ENCODE data around the gene HTR1D. TPM values are rescaled to one million over a fixed set of nuclear protein-coding genes. Genes with fewer than 3 reads are reported as not detected.
A peak's percentile ranks its signal among the peaks of the same experiment; 100 is the strongest.
"Not testable (repeated sequence)": the region's sequence is repeated elsewhere in the genome, so short reads cannot be mapped to it uniquely, and the experiment has no call there.

Gene HTR1D
- total RNA-seq, 3 donors from 2014 or later = not detected

DNA sequence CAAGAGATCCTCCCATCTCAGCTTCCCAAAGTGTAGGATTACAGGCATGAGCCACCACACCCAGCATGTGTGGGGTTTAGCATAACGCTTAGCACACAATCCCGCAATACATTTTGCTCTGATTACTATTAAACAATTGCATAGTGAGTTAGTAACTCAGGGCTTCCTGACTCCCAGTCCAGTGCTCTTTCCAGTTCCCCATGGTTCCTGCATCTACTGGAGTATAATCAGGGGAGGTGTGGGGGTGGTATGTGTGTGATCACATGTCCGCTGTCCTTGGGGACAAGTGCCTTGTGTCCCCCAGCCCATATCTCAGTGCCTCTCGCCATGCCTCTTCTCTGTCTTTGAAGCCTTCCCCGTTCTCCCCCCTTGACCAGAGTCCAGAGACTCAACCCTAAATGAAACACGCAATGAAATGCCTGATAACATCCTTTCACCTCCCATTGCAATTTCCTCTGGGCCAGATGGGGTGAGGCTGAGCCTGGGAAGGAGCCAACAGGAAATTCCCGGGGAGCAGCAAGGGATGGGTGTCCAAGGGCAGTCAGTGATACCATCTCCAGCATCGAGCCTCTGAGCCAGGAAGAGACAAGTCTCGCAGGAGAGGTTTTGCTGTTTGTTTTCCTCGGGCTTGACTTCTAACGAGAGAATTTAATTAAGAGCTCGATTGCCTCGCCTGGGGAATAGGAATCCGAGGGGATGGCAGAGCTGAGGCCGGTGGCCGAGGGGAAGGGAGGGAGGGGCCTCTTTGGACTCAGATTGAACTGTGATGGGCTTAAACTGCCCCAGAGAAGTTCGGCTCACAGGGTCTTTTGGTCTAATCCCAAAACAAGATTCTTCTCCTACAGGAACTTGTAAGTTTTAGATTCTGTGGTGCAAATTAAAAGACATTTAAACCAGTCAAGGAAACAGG is 7.7 kb upstream of the HTR1D start:
- ATAC-seq = no peak
- Mint-ChIP-seq H3K4me1 (ENCODE audit: low read depth) (no peaks in the 10 kb centered on the region), H3K27me3 (ENCODE audit: low read depth) (peaks cover 21% of the 10 kb centered on the region), H3K9me3 (peaks cover 4% of the 10 kb centered on the region), H3K36me3 (ENCODE audit: insufficient read depth) (no peaks in the 10 kb centered on the region), H3K4me3 (no peak overlapping the region)
- no peak for DNase-seq

DNA sequence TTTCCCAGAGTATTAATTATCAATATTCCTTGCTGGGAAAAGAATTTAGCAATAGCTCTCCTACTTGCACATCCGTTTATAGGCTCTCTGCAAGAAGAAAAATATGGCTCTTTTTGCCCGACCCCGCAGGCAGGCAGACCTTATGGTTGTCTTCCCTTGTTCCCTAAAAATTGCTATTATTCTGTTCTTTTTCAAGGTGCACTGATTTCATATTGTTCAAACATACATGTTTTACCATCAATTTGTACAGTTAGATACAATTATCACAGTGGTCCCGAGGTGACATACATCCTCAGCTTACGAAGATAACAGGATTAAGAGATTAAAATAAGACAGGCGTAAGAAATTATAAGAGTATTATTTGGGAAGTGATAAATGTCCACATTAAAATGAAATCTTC is 6.7 kb upstream of the HTR1D start:
- H3K4me1 Mint-ChIP-seq (ENCODE audit: low read depth); DNase-seq; H3K36me3 Mint-ChIP-seq (ENCODE audit: insufficient read depth); H3K4me3 Mint-ChIP-seq; ATAC-seq; H3K9me3 Mint-ChIP-seq: not testable (repeated sequence)
- peaks cover 26% of the 10 kb centered on the region for H3K27me3 Mint-ChIP-seq (ENCODE audit: low read depth)

DNA sequence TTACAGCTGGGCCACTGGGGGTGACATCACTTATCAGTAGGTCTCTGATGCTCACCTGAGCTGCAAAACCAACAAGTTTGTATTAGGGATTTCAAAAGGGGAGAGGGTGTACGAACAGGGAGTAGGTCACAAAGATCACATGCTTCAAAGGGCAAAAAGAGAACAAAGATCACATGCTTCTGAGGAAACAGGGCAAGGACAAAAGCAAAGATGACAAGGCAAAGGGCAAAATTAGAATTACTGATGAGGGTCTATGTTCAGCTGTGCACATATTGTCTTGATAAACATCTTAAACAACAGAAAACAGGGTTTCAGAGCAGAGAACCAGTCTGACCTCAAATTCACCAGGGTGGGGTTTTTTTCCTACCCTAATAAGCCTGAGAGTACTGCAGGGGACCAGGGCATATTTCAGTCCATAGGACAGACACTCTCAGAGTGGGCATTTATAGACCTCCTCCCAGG is 6.2 kb upstream of the HTR1D start:
- H3K9me3 Mint-ChIP-seq; DNase-seq; ATAC-seq; H3K36me3 Mint-ChIP-seq (ENCODE audit: insufficient read depth); H3K4me3 Mint-ChIP-seq; H3K4me1 Mint-ChIP-seq (ENCODE audit: low read depth): not testable (repeated sequence)
- peaks cover 31% of the 10 kb centered on the region for H3K27me3 Mint-ChIP-seq (ENCODE audit: low read depth)

DNA sequence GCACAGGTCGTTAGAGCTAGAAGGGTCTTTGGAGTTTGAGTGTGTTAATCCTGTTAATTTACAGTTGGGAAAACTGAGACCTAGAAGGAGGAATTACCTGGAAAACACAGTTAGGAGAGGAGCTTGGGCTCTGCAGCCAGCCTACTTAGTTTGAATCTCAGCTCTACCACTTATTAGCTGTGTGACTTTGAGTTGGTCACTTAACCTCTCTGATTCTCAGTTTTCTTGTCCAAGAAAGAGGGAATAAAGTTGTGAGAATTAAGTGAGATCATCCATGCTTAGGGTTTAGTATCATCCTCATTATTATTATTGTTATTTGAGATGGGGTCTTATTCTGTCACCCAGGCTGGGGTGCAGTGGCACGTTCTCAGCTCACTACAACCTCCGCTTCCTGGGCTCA is 5.4 kb upstream of the HTR1D start:
- Mint-ChIP-seq H3K9me3 (peaks cover 4% of the 10 kb centered on the region), H3K27me3 (ENCODE audit: low read depth) (peaks cover 37% of the 10 kb centered on the region), H3K36me3 (ENCODE audit: insufficient read depth) (no peaks in the 10 kb centered on the region), H3K4me1 (ENCODE audit: low read depth) (peaks cover 2% of the 10 kb centered on the region), H3K4me3 (no peak overlapping the region)
- DNase-seq (no peak), ATAC-seq (no peak)

DNA sequence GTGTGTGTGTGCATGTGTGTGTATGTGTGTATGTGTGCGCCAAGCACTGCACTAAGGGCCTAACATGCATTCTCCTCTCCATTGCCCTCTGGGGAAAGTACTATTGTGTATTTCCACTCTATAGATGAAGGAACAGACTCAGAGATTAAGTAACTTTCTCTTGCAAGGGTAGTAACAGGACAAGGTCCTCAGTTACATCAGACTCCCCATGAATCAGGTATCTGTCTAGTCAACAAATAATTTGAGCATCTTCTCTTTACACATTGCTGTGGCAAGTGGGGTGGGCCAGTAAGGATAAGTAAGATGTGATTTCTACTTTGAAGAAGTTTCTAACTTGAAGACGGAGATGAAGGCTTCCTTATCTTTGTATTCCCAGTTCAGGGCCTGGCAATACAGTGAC is 5.0 kb upstream of the HTR1D start:
- Mint-ChIP-seq H3K27me3 (ENCODE audit: low read depth) (peaks cover 39% of the 10 kb centered on the region), H3K36me3 (ENCODE audit: insufficient read depth) (no peaks in the 10 kb centered on the region), H3K4me1 (ENCODE audit: low read depth) (peaks cover 3% of the 10 kb centered on the region), H3K4me3 (no peak overlapping the region), H3K9me3 (peaks cover 4% of the 10 kb centered on the region)
- ATAC-seq (no peak), DNase-seq (no peak)

DNA sequence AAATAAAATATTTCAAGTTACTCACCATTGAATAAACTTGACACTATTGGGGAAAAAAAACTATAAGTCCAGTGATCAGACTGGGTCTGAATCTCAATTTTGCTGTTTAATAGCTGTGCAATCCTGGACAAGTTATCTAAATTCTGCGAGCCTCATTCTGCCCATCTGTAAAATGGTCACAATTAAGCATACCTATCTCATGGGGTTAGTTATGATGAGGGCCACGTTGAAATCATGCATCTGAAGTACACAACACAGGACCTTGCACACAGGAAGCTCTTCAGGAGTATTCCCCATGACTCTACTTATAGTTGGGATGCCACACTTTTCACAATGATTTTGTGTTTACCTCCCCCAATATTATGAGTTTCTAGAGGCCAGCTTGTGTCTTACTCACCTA is 3.8 kb upstream of the HTR1D start:
- Mint-ChIP-seq H3K4me3 (no peak overlapping the region), H3K27me3 (ENCODE audit: low read depth) (peaks cover 39% of the 10 kb centered on the region), H3K4me1 (ENCODE audit: low read depth) (peaks cover 5% of the 10 kb centered on the region), H3K36me3 (ENCODE audit: insufficient read depth) (no peaks in the 10 kb centered on the region), H3K9me3 (peaks cover 4% of the 10 kb centered on the region)
- ATAC-seq = no peak
- DNase-seq = no peak

DNA sequence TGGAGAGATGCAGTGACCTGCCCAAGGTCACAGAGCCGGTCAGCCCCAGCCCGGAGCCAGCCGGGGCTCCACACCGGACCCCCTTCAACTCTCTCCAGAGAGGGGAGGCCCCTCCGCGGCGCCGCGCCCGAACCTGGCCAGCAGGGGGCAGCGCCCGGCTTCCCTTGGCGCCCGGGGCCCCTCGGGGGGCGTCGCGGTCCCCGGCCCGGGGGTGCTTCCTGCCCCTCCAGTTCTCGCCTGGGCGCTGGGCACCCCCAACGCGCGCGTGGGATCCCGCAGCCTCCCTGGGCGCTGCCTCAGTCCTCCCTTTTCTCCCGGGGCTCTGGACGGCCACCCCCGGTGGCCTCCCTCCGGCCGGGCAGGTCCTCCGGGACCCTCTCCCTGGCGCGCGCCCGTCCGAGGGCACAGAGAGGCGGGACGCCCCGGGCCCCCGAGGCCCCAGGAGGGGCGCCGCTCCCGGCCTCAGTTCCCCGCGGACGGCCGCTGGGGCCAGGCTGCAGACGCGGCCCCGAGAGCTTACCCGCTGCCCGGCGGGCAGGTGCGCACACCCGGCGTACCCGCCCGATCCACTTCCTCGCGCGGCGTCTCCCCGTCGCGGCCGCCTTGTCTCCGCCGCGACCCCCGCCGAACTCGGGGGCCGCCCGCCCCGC is 406 bp downstream of the HTR1D start:
- Mint-ChIP-seq H3K36me3 (ENCODE audit: insufficient read depth) (no peaks in the 10 kb centered on the region), H3K4me3 (no peak overlapping the region), H3K9me3 (no peaks in the 10 kb centered on the region), H3K4me1 (ENCODE audit: low read depth) (peaks cover 6% of the 10 kb centered on the region), H3K27me3 (ENCODE audit: low read depth) (peaks cover 62% of the 10 kb centered on the region)
- DNase-seq (peak; percentile 14), ATAC-seq (peak; percentile 66 to 74)

DNA sequence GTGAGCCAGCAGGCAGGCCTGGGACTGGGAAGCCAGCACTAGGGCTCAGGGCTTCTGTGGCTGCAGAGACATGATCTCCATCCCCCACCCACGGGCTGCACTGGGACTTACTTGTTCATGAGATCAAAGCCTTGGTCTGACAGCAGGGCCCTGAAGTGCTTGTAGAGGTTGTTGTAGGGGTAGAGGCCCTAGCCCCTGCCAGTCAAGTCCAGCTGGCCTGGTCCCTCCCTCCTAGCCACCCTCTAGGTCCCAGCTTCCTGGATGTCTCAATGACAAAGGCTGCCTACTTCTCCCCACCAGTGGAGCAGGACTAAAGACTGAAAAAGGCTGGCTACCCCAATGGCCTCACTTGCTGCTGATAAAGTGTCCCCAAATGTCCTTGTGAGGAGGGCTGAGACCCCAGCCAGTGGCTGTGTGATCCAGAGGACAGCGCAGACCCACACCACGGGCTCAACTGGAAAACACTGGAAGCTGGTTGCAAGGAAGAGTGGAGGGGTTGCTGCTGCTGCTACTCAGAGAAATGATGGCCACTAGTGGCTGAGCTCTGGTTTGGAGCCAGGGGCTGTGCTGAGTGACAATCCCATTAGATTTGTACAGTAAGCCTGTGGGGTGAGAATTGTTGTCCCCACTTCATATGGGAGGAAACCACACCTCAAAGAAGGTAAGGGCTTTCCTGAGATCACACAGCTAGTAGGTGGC is 1.4 kb downstream of the HTR1D start:
- peaks cover 64% of the 10 kb centered on the region for H3K27me3 Mint-ChIP-seq (ENCODE audit: low read depth)
- peaks cover 10% of the 10 kb centered on the region for H3K4me1 Mint-ChIP-seq (ENCODE audit: low read depth)
- H3K4me3 Mint-ChIP-seq = peak overlapping the region; percentile 30
- H3K36me3 Mint-ChIP-seq (ENCODE audit: insufficient read depth) = no peaks in the 10 kb centered on the region
- ATAC-seq (no peak), DNase-seq (no peak)
- H3K9me3 Mint-ChIP-seq = no peaks in the 10 kb centered on the region

DNA sequence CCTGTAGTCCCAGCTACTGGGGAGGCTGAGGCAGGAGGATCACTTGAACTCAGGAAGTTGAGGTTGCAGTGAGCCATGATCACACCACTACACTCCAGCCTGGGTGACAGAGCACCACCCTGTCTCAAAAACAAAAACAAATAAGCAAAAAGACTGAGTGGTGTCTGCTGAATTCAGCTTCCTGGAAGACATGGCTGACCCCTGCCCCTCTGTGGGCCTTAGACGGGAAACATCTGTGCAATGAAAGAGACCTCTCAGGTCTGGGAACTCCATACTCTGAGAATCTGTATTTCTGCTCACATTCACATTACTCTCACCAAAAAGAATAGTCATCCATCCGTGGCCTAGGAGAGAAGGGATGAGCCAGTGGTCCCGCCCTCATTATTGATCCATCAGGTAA is 2.0 kb downstream of the HTR1D start:
- DNase-seq = no peak
- H3K9me3 Mint-ChIP-seq = no peaks in the 10 kb centered on the region
- peaks cover 11% of the 10 kb centered on the region for H3K4me1 Mint-ChIP-seq (ENCODE audit: low read depth)
- no peaks in the 10 kb centered on the region for H3K36me3 Mint-ChIP-seq (ENCODE audit: insufficient read depth)
- H3K27me3 Mint-ChIP-seq (ENCODE audit: low read depth) = peaks cover 64% of the 10 kb centered on the region
- no peak overlapping the region for H3K4me3 Mint-ChIP-seq
- ATAC-seq = no peak

DNA sequence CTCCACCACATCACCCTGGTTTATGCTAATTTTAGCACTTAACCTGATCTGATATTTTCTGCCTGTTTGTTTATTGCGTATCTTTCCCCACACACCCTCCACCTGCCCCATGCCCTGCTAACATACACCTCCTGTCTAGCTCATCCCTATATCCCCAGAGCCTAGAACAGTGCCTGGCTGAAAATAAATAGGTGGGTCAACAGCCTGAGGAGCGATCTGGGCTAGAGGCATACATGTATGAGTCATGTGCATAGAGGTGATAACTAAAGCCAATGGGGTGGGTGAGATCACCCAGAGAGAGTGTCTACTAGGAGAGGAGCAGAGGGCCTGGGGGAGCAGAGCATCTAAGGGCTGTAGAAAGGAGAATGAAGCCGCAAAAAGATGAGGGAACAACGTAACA is 2.7 kb downstream of the HTR1D start:
- no peaks in the 10 kb centered on the region for H3K36me3 Mint-ChIP-seq (ENCODE audit: insufficient read depth)

DNA sequence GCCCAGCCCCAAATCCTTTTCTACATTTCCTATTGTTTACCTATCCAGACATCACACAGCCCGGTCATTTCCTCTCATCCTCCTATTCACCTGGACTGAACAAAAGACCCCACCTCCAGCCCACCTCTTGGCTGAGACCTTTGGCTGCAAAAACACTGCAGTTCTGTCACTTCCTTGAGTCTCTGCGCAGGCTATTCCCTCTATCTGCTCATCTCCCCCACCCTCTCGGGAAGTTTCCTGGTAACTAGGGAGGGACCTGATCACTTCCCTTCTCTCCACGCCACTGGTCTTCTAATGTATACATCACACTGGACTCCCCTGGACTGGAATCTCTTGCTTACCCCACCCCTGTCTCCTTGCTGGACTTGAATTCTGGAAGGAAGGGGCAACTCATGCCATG is 5.3 kb downstream of the HTR1D start:
- ATAC-seq (no peak), DNase-seq (no peak)
- H3K4me1 Mint-ChIP-seq (ENCODE audit: low read depth) = peaks cover 9% of the 10 kb centered on the region
- no peaks in the 10 kb centered on the region for H3K36me3 Mint-ChIP-seq (ENCODE audit: insufficient read depth)
- no peak overlapping the region for H3K4me3 Mint-ChIP-seq
- H3K9me3 Mint-ChIP-seq = no peaks in the 10 kb centered on the region
- peaks cover 44% of the 10 kb centered on the region for H3K27me3 Mint-ChIP-seq (ENCODE audit: low read depth)

More for the DNA sequence above, 2.7 kb downstream of the HTR1D start:
- Mint-ChIP-seq H3K27me3 (ENCODE audit: low read depth) (peaks cover 62% of the 10 kb centered on the region), H3K4me1 (ENCODE audit: low read depth) (peaks cover 12% of the 10 kb centered on the region), H3K4me3 (no peak overlapping the region), H3K9me3 (no peaks in the 10 kb centered on the region)
- DNase-seq = no peak
- no peak for ATAC-seq

DNA sequence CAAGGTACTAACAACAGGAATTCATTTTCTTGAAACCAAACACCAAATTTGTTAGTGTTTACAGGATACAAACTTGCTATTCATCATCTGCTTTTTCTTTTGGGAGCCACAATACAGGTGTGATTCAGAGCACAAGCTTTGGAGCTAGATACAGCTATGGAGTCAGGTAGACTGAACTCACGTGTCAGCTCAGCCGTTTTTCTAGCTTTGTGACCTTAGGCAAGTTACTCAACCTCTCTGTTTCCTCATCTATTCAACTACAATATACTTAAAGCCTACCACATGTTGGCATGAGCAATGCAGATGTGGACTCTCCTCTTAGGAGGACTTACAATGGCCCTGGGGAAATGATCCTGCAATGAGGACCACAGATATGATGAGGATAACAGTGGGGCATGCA is 6.3 kb downstream of the HTR1D start:
- ATAC-seq = no peak
- H3K9me3 Mint-ChIP-seq = no peaks in the 10 kb centered on the region
- H3K4me3 Mint-ChIP-seq = no peak overlapping the region
- H3K36me3 Mint-ChIP-seq (ENCODE audit: insufficient read depth) = no peaks in the 10 kb centered on the region
- no peak for DNase-seq
- peaks cover 37% of the 10 kb centered on the region for H3K27me3 Mint-ChIP-seq (ENCODE audit: low read depth)
- H3K4me1 Mint-ChIP-seq (ENCODE audit: low read depth) = peaks cover 7% of the 10 kb centered on the region

DNA sequence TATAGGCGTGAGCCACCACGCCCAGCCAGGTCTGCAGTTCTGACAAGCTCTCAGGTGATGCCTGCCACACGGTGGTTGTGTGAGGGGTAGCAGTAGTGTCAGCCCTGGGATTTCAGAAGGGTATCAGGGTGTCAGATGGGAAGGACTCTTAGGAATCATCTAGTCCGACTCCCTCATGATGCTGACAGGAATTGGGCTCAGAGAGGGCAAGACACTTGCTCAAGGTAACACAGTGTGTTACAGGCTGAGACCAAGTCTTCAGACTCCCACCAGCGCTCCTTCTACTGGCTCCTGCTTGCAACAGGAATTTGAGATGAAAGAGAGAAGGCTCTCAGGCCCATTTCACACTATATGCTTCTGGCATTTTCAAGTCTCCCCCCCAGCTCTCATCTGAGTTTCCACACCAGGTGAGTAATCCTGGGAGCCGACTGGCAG is 6.9 kb downstream of the HTR1D start:
- ATAC-seq (no peak), DNase-seq (no peak)
- Mint-ChIP-seq H3K36me3 (ENCODE audit: insufficient read depth) (no peaks in the 10 kb centered on the region), H3K4me1 (ENCODE audit: low read depth) (peaks cover 7% of the 10 kb centered on the region), H3K27me3 (ENCODE audit: low read depth) (peaks cover 32% of the 10 kb centered on the region), H3K9me3 (no peaks in the 10 kb centered on the region), H3K4me3 (no peak overlapping the region)

DNA sequence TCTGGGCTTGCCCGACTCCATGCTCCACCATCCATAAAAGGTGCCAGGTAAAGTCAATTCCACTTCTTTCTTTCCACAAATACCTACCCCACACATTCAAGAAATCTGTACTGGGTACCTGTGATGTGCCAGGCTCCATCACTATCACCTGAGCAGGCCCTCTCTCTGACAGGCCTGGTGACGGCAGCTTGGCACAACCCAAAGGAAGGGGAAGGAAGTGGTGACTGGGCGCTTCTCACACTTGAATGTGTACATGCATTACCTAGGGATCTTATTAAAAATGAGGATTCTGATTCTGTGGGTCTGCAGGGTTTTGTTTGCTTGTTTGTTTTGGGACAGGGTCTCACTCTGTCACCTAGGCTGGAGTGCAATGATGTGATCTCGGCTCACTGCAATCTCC is 7.5 kb downstream of the HTR1D start:
- H3K4me1 Mint-ChIP-seq (ENCODE audit: low read depth) = peaks cover 7% of the 10 kb centered on the region
- DNase-seq (no peak), ATAC-seq (no peak)
- H3K27me3 Mint-ChIP-seq (ENCODE audit: low read depth) = peaks cover 28% of the 10 kb centered on the region
- H3K4me3 Mint-ChIP-seq = no peak overlapping the region
- H3K36me3 Mint-ChIP-seq (ENCODE audit: insufficient read depth) = no peaks in the 10 kb centered on the region
- no peaks in the 10 kb centered on the region for H3K9me3 Mint-ChIP-seq

Measured in activated T-cell treated with anti-CD3 and anti-CD28 coated beads, Interleukin-2, amount 50 U/mL, for 4 hours (primary cell).